ENCODE data around the gene EIF2S2. TPM values are rescaled to one million over a fixed set of nuclear protein-coding genes. Genes with fewer than 3 reads are reported as not detected.

The EIF2S2 gene
- polyA plus RNA-seq, 3 donors: 18.8 to 20.1 (median 18.9) TPM

DNA sequence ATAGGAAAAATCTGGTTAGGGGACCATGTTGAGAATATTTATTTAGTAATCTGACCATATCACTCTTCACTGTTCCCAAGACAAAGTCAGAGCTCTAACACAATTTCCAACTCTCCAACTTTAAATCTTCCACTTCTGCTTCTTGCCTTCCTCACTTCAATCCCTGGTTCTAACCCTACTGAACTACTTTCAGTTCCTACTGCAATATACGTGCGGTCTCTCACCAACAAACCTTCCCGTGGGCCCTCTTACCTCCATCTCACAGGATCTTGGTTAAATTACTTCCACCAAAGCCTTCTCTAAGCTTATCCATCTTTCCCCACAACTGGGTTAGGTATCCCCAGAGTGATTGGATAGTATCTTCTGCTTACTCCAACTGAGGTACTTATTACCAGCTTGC is 8.0 kb downstream of the EIF2S2 start:
- no peak overlapping the region for H3K4me2 ChIP-seq (replicated peaks; ENCODE audit: extremely low read depth, low read length, poor library complexity, severe bottlenecking)
- H3K4me1 ChIP-seq (ENCODE audit: control insufficient read depth in 1 of 2, insufficient read depth in 2 of 2, low read length in 2 of 2): peaks cover 12 to 36% of the 10 kb centered on the region in 2 donors
- Mint-ChIP-seq H3K27ac (peak overlapping the region; percentile 1 to 77 (median 61)), H3K36me3 (peaks cover 66 to 87% of the 10 kb centered on the region in 2 donors), H3K9me3 (no peaks in the 10 kb centered on the region), H3K4me3 (peak overlapping the region in 1 of 2 donors; percentile 16), H3K4me1 (peaks cover 50% of the 10 kb centered on the region), H3K27me3 (ENCODE audit: low read depth in 3 of 3) (peaks cover 0 to 2% (median 0%) of the 10 kb centered on the region in 3 donors)
- intact Hi-C loops (cut with micrococcal nuclease): no loop called here
- no peaks in the 10 kb centered on the region for H3K9me3 ChIP-seq (replicated peaks in 1 of 2; ENCODE audit: control insufficient read depth in 1 of 2, insufficient read depth in 1 of 2, low read length in 2 of 2)
- peaks cover 98% of the 10 kb centered on the region for H3K79me2 ChIP-seq (ENCODE audit: insufficient read depth, low read length)
- WGBS (ENCODE audit: insufficient coverage): 0% methylated on average over 3 of the region's 3 CpGs
- TF ChIP-seq, protein P1, sequence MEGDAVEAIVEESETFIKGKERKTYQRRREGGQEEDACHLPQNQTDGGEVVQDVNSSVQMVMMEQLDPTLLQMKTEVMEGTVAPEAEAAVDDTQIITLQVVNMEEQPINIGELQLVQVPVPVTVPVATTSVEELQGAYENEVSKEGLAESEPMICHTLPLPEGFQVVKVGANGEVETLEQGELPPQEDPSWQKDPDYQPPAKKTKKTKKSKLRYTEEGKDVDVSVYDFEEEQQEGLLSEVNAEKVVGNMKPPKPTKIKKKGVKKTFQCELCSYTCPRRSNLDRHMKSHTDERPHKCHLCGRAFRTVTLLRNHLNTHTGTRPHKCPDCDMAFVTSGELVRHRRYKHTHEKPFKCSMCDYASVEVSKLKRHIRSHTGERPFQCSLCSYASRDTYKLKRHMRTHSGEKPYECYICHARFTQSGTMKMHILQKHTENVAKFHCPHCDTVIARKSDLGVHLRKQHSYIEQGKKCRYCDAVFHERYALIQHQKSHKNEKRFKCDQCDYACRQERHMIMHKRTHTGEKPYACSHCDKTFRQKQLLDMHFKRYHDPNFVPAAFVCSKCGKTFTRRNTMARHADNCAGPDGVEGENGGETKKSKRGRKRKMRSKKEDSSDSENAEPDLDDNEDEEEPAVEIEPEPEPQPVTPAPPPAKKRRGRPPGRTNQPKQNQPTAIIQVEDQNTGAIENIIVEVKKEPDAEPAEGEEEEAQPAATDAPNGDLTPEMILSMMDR (IDR thresholded peaks at IDR 0.05): no peak
- no peak overlapping the region for H3K9ac ChIP-seq (ENCODE audit: insufficient read depth, low read length, poor library complexity, severe bottlenecking)
- peaks cover 58 to 80% of the 10 kb centered on the region in 2 donors for H3K36me3 ChIP-seq (replicated peaks in 1 of 2; ENCODE audit: control insufficient read depth in 1 of 2, insufficient read depth in 2 of 2, low read length in 2 of 2)
- DNase-seq: no peak
- no peak overlapping the region for H3K4me3 ChIP-seq (replicated peaks in 1 of 3; ENCODE audit: low read depth in 2 of 3, low read length in 3 of 3)
- H3K27ac ChIP-seq (ENCODE audit: low read depth in 1 of 2, low read length in 2 of 2): peak overlapping the region in 1 of 2 donors; percentile 62
- no peaks in the 10 kb centered on the region for H3K27me3 ChIP-seq (ENCODE audit: control insufficient read depth in 2 of 2, insufficient read depth in 2 of 2, low read length in 2 of 2)
- H2AFZ ChIP-seq (ENCODE audit: insufficient read depth, low read depth, low read length, poor library complexity, severe bottlenecking): no peak overlapping the region
- H4K20me1 ChIP-seq (ENCODE audit: insufficient read depth, low read length): peaks cover 99% of the 10 kb centered on the region

DNA sequence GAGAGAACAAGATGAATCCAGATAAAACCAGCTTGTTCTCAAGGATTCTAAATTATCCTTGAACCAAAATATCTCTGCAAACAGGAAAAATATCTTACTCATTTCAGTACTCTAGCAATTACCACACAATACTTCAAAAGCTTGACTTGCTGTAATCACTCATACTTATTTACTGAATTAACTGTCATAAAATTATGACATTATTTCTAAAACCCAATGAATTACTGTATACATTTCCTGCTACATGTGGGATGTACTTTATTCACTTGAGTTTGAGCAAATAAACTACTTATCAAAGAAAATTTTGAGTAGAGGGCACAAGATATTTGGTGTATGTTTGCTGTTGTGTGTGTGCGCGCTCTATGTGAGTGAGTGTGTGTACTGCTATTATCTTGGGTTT is 9.7 kb downstream of the EIF2S2 start:
- H3K36me3 Mint-ChIP-seq: peaks cover 72 to 95% of the 10 kb centered on the region in 2 donors
- H4K20me1 ChIP-seq (ENCODE audit: insufficient read depth, low read length): peaks cover 88% of the 10 kb centered on the region
- no peak overlapping the region for H3K4me3 Mint-ChIP-seq
- H3K4me3 ChIP-seq (replicated peaks in 1 of 3; ENCODE audit: low read depth in 2 of 3, low read length in 3 of 3): no peak overlapping the region
- no peak overlapping the region for H2AFZ ChIP-seq (ENCODE audit: insufficient read depth, low read depth, low read length, poor library complexity, severe bottlenecking)
- DNase-seq: no peak
- TF ChIP-seq, protein P1 (IDR thresholded peaks at IDR 0.05): no peak
- H3K27me3 Mint-ChIP-seq (ENCODE audit: low read depth in 3 of 3): peaks cover 0 to 2% (median 0%) of the 10 kb centered on the region in 3 donors
- H3K9me3 ChIP-seq (replicated peaks in 1 of 2; ENCODE audit: control insufficient read depth in 1 of 2, insufficient read depth in 1 of 2, low read length in 2 of 2): no peaks in the 10 kb centered on the region
- H3K79me2 ChIP-seq (ENCODE audit: insufficient read depth, low read length): peaks cover 89% of the 10 kb centered on the region
- H3K36me3 ChIP-seq (replicated peaks in 1 of 2; ENCODE audit: control insufficient read depth in 1 of 2, insufficient read depth in 2 of 2, low read length in 2 of 2): peaks cover 72 to 88% of the 10 kb centered on the region in 2 donors
- peaks cover 36% of the 10 kb centered on the region for H3K4me1 Mint-ChIP-seq
- intact Hi-C loops (cut with micrococcal nuclease): no loop called here
- H3K9ac ChIP-seq (ENCODE audit: insufficient read depth, low read length, poor library complexity, severe bottlenecking): no peak overlapping the region
- no peaks in the 10 kb centered on the region for H3K9me3 Mint-ChIP-seq
- H3K27ac Mint-ChIP-seq: no peak overlapping the region
- no peak overlapping the region for H3K4me2 ChIP-seq (replicated peaks; ENCODE audit: extremely low read depth, low read length, poor library complexity, severe bottlenecking)
- H3K27ac ChIP-seq (ENCODE audit: low read depth in 1 of 2, low read length in 2 of 2): peak overlapping the region in 1 of 2 donors; percentile 6
- WGBS (ENCODE audit: insufficient coverage): no CpG with 5 or more reads among the region's 2 CpGs
- H3K4me1 ChIP-seq (ENCODE audit: control insufficient read depth in 1 of 2, insufficient read depth in 2 of 2, low read length in 2 of 2): peaks cover 12 to 23% of the 10 kb centered on the region in 2 donors
- no peaks in the 10 kb centered on the region for H3K27me3 ChIP-seq (ENCODE audit: control insufficient read depth in 2 of 2, insufficient read depth in 2 of 2, low read length in 2 of 2)

Measured in CD14-positive monocyte (primary cell).